Measurements from ENCODE around the gene TPX2. TPM values are rescaled to one million over a fixed set of nuclear protein-coding genes. Genes with fewer than 3 reads are reported as not detected.

The TPX2 gene
- polyA plus RNA-seq, 3 donors: 0.33 to 0.90 (median 0.56) TPM

GRCh38 chr20:31837896-31838397 is 98.9 kb downstream of the TPX2 start:
- WGBS, 3 donors: 39 to 65% (median 43%) methylated on average over 3 of the region's 3 CpGs
- no peak overlapping the region for H3K27ac ChIP-seq (ENCODE audit: low read depth, low read length)

- H3K27ac ChIP-seq (ENCODE audit: low read depth, low read length): no peak overlapping the region
- 53 to 72% (median 55%) methylated on average over 9 of the region's 9 CpGs for WGBS, 3 donors
Measured at GRCh38 chr20:31838646-31839292, 99.7 kb downstream of the TPX2 start.

- WGBS, 3 donors: 63 to 68% (median 67%) methylated on average over 5 of the region's 5 CpGs
- no peak overlapping the region for H3K27ac ChIP-seq (ENCODE audit: low read depth, low read length)
Measured at GRCh38 chr20:31839782-31840487, 100.8 kb downstream of the TPX2 start.

- H3K27ac ChIP-seq (ENCODE audit: low read depth, low read length): no peak overlapping the region
- WGBS, 3 donors: 69 to 75% (median 73%) methylated on average over 14 to 15 of the region's 15 CpGs
Measured at GRCh38 chr20:31840906-31841816, 102.1 kb downstream of the TPX2 start.

GRCh38 chr20:31841928-31842327 is 102.8 kb downstream of the TPX2 start:
- no peak overlapping the region for H3K27ac ChIP-seq (ENCODE audit: low read depth, low read length)
- WGBS, 3 donors: 51 to 63% (median 61%) methylated on average over 8 of the region's 8 CpGs

- 46 to 67% (median 48%) methylated on average over 12 of the region's 12 CpGs for WGBS, 3 donors
- H3K27ac ChIP-seq (ENCODE audit: low read depth, low read length): no peak overlapping the region
Measured at GRCh38 chr20:31842471-31843157, 103.5 kb downstream of the TPX2 start.

GRCh38 chr20:31843288-31843687 is 104.2 kb downstream of the TPX2 start:
- H3K27ac ChIP-seq (ENCODE audit: low read depth, low read length): no peak overlapping the region
- 62 to 72% (median 64%) methylated on average over 6 of the region's 6 CpGs for WGBS, 3 donors

GRCh38 chr20:31843881-31844280 is 104.8 kb downstream of the TPX2 start:
- WGBS, 3 donors: 78 to 88% (median 80%) methylated on average over 5 of the region's 5 CpGs
- H3K27ac ChIP-seq (ENCODE audit: low read depth, low read length): no peak overlapping the region

- H3K27ac ChIP-seq (ENCODE audit: low read depth, low read length): no peak overlapping the region
- 78 to 91% (median 87%) methylated on average over 28 of the region's 28 CpGs for WGBS, 3 donors
Measured at GRCh38 chr20:31844737-31845299, 105.7 kb downstream of the TPX2 start.

GRCh38 chr20:31845300-31845863 is 106.3 kb downstream of the TPX2 start, which contains the start of gene FOXS1:
TSS of gene FOXS1 (minus strand) at chr20:31845604. CDS start at chr20:31845542, 62 bp downstream.
- H3K27ac ChIP-seq (ENCODE audit: low read depth, low read length): no peak within 1 kb of the TSS
- 55 to 72% (median 66%) methylated on average over 21 of the region's 21 CpGs for WGBS, 3 donors

GRCh38 chr20:31846793-31847138 is 107.7 kb downstream of the TPX2 start:
- 47 to 72% (median 65%) methylated on average over 3 of the region's 3 CpGs for WGBS, 3 donors
- no peak overlapping the region for H3K27ac ChIP-seq (ENCODE audit: low read depth, low read length)

GRCh38 chr20:31848088-31848999 is 109.3 kb downstream of the TPX2 start:
- 83 to 86% (median 84%) methylated on average over 32 of the region's 32 CpGs for WGBS, 3 donors
- H3K27ac ChIP-seq (ENCODE audit: low read depth, low read length): no peak overlapping the region

GRCh38 chr20:31849306-31849930 is 110.3 kb downstream of the TPX2 start:
- H3K27ac ChIP-seq (ENCODE audit: low read depth, low read length): no peak overlapping the region
- 25 to 36% (median 26%) methylated on average over 29 to 45 of the region's 45 CpGs for WGBS, 3 donors
